ENCODE measurements around the gene ADAMTS20.

GRCh38 chr12:43577381-43577780 lies 25.4 kb upstream of the ADAMTS20 start:
- TF ChIP-seq, protein P1, sequence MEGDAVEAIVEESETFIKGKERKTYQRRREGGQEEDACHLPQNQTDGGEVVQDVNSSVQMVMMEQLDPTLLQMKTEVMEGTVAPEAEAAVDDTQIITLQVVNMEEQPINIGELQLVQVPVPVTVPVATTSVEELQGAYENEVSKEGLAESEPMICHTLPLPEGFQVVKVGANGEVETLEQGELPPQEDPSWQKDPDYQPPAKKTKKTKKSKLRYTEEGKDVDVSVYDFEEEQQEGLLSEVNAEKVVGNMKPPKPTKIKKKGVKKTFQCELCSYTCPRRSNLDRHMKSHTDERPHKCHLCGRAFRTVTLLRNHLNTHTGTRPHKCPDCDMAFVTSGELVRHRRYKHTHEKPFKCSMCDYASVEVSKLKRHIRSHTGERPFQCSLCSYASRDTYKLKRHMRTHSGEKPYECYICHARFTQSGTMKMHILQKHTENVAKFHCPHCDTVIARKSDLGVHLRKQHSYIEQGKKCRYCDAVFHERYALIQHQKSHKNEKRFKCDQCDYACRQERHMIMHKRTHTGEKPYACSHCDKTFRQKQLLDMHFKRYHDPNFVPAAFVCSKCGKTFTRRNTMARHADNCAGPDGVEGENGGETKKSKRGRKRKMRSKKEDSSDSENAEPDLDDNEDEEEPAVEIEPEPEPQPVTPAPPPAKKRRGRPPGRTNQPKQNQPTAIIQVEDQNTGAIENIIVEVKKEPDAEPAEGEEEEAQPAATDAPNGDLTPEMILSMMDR (conservative IDR thresholded peaks at IDR 0.05 in 1 of 2, IDR thresholded peaks at IDR 0.05 in 1 of 2; ENCODE audit: extremely low read depth in 1 of 2, insufficient read depth in 1 of 2, low read depth in 1 of 2, low read length in 2 of 2): no peak
- TF ChIP-seq EZH2 (IDR thresholded peaks at IDR 0.05; ENCODE audit: borderline replicate concordance, low read length): no peak
